Colonic mucosa (tissue), 4 donors: ENCODE data around the gene SLC39A3. TPM values are rescaled to one million over a fixed set of nuclear protein-coding genes. Genes with fewer than 3 reads are reported as not detected.

ENCODE experiments used
- DNase-seq: peaks from one replicate; pipeline ENCODE4 v3.0.0-alpha.2; 2020
- H3K27ac ChIP-seq: fragments of 200-600 bp; one replicate; pipeline ENCODE4 v1.8.0; 2021
- H3K27me3 ChIP-seq: fragments of 200-600 bp; one replicate; pipeline ENCODE4 v1.8.0; 2021
- H3K36me3 ChIP-seq: fragments of 200-600 bp; one replicate; pipeline ENCODE4 v1.8.0; 2021
- H3K4me1 ChIP-seq: fragments of 200-600 bp; one replicate; pipeline ENCODE4 v1.8.0; 2021; ENCODE audit warnings: mild to moderate bottlenecking
- H3K4me3 ChIP-seq: fragments of 200-600 bp; one replicate; pipeline ENCODE4 v1.8.0; 2021
- H3K9ac ChIP-seq, 2 donors: one replicate each; pipeline ENCODE4 v1.7.0; 2013; ENCODE audit warnings: control low read depth in 2 of 2, low read depth in 2 of 2, low read length in 2 of 2
- H3K9me3 ChIP-seq: fragments of 200-600 bp; one replicate; pipeline ENCODE4 v1.8.0; 2021
- CTCF ChIP-seq: fragments of 200-600 bp; IDR thresholded peaks from one replicate; pipeline ENCODE4 v1.8.0; 2022; ENCODE audit warnings: antibody characterized with exemption, mild to moderate bottlenecking
- intact Hi-C: fragments of 100-400 bp; cut with DNase I; formaldehyde crosslinking; loops from one replicate; pipeline ENCODE4 v1.14.1; 2022
- total RNA-seq, 2 donors: library from RNA; stranded (reverse); fragmentation: NEBNext Ultra II Directional in 1 of 2; extraction: Animal tissue kit (Norgen Biotek cat#: 25700) in 1 of 2; gene quantifications; one replicate each; pipeline ENCODE4 v1.2.1, GENCODE V29; 2021
- donor health status: healthy.
- donor health status: DM: no; HTN: no; CAD: no.
- donor health status: DM: no; HTN: no; CAD: no.

SLC39A3 gene
- total RNA-seq, 2 donors from 2014 or later, result 14.8 to 34.3 TPM

- Histone ChIP-seq H3K9me3 (no peaks in the 10 kb centered on the region), H3K9ac (no peak overlapping the region)
- intact Hi-C loops, result no loop called here
Measured at GRCh38 chr19:2732157-2732725, 7.6 kb downstream of the SLC39A3 start.

GRCh38 chr19:2731181-2731995, 8.4 kb downstream of the SLC39A3 start:
- Histone ChIP-seq H3K4me1 (no peaks in the 10 kb centered on the region), H3K9ac (peak overlapping the region in 1 of 2 donors; percentile 12), H3K27me3 (peaks cover 13% of the 10 kb centered on the region), H3K4me3 (no peak overlapping the region), H3K9me3 (no peaks in the 10 kb centered on the region), H3K27ac (no peak overlapping the region), H3K36me3 (no peaks in the 10 kb centered on the region)
- no peak for TF ChIP-seq CTCF
- intact Hi-C loops, result no loop called here
- no peak for DNase-seq

More at GRCh38 chr19:2732157-2732725, 7.6 kb downstream of the SLC39A3 start:
- Histone ChIP-seq H3K36me3 (no peaks in the 10 kb centered on the region), H3K27me3 (peaks cover 6% of the 10 kb centered on the region), H3K4me1 (no peaks in the 10 kb centered on the region), H3K4me3 (no peak overlapping the region), H3K27ac (no peak overlapping the region)
- no peak for DNase-seq
- no peak for TF ChIP-seq CTCF

GRCh38 chr19:2729943-2730818, 9.6 kb downstream of the SLC39A3 start:
- Histone ChIP-seq H3K9me3 (no peaks in the 10 kb centered on the region), H3K9ac (no peak overlapping the region), H3K4me3 (no peak overlapping the region), H3K36me3 (no peaks in the 10 kb centered on the region), H3K4me1 (no peaks in the 10 kb centered on the region), H3K27ac (no peak overlapping the region), H3K27me3 (peaks cover 13% of the 10 kb centered on the region)
- no peak for DNase-seq
- no peak for TF ChIP-seq CTCF
- intact Hi-C loops, result no loop called here

GRCh38 chr19:2728783-2729387, 10.9 kb downstream of the SLC39A3 start:
- TF ChIP-seq CTCF, result no peak
- H3K36me3 ChIP-seq, result no peaks in the 10 kb centered on the region
- no peak overlapping the region for H3K4me3 ChIP-seq
- H3K27me3 ChIP-seq, result peaks cover 13% of the 10 kb centered on the region
- no peak overlapping the region for H3K9ac ChIP-seq
- intact Hi-C loops, result no loop called here
- no peak for DNase-seq
- no peaks in the 10 kb centered on the region for H3K9me3 ChIP-seq
- no peak overlapping the region for H3K27ac ChIP-seq
- H3K4me1 ChIP-seq, result no peaks in the 10 kb centered on the region

- Histone ChIP-seq H3K4me1 (no peaks in the 10 kb centered on the region), H3K9me3 (no peaks in the 10 kb centered on the region), H3K4me3 (no peak overlapping the region), H3K36me3 (no peaks in the 10 kb centered on the region), H3K27ac (no peak overlapping the region), H3K27me3 (peaks cover 13% of the 10 kb centered on the region), H3K9ac (no peak overlapping the region)
- intact Hi-C loops, result no loop called here
- no peak for TF ChIP-seq CTCF
- DNase-seq, result no peak
Measured at GRCh38 chr19:2727640-2727944, 12.2 kb downstream of the SLC39A3 start.
